Stimulated activated CD8-positive, alpha-beta memory T cell treated with anti-CD3 and anti-CD28 coated beads, Interleukin-15, amount 100 ng/mL, for 1 hour (primary cell): ENCODE measurements around the gene AMMECR1L.
"Not testable (repeated sequence)": the region's sequence is repeated elsewhere in the genome, so short reads cannot be mapped to it uniquely, and the experiment has no call there.

ENCODE experiments used
- DNase-seq: peaks from one replicate; pipeline ENCODE4 v3.0.0-alpha.2; 2020; ENCODE audit warnings: low read depth

Gene AMMECR1L

GRCh38 chr2:127887082-127887775 is 1.5 kb upstream of the AMMECR1L start:
- DNase-seq: no peak

GRCh38 chr2:127886593-127886935 is 808 bp upstream of the AMMECR1L start:
- DNase-seq: not testable (repeated sequence)

- DNase-seq: peak; percentile 11
Measured at GRCh38 chr2:127884861-127885740, 655 bp downstream of the AMMECR1L start.

GRCh38 chr2:127884436-127884835 is 1.3 kb downstream of the AMMECR1L start:
- no peak for DNase-seq

GRCh38 chr2:127879899-127880298 is 5.9 kb downstream of the AMMECR1L start:
- no peak for DNase-seq

- DNase-seq: no peak
Measured at GRCh38 chr2:127877626-127878025, 8.1 kb downstream of the AMMECR1L start.

- no peak for DNase-seq
Measured at GRCh38 chr2:127877136-127877535, 8.6 kb downstream of the AMMECR1L start.

- DNase-seq: no peak
Measured at GRCh38 chr2:127874378-127875269, 11.1 kb downstream of the AMMECR1L start.

- no peak for DNase-seq
Measured at GRCh38 chr2:127873707-127874303, 12.0 kb downstream of the AMMECR1L start.

- no peak for DNase-seq
Measured at GRCh38 chr2:127872354-127872753, 13.4 kb downstream of the AMMECR1L start.

GRCh38 chr2:127865926-127866325 is 19.8 kb downstream of the AMMECR1L start:
- no peak for DNase-seq

GRCh38 chr2:127864877-127865276 is 20.9 kb downstream of the AMMECR1L start:
- DNase-seq: no peak

- no peak for DNase-seq
Measured at GRCh38 chr2:127862228-127862627, 23.5 kb downstream of the AMMECR1L start.

- no peak for DNase-seq
Measured at GRCh38 chr2:127860130-127860529, 25.6 kb downstream of the AMMECR1L start.

GRCh38 chr2:127859712-127860085 is 26.1 kb downstream of the AMMECR1L start:
- peak; percentile 50 for DNase-seq

- no peak for DNase-seq
Measured at GRCh38 chr2:127857265-127857808, 28.4 kb downstream of the AMMECR1L start.

- no peak for DNase-seq
Measured at GRCh38 chr2:127853671-127854070, 32.1 kb downstream of the AMMECR1L start.

- DNase-seq: no peak
Measured at GRCh38 chr2:127852388-127852787, 33.4 kb downstream of the AMMECR1L start.

- no peak for DNase-seq
Measured at GRCh38 chr2:127847931-127848330, 37.8 kb downstream of the AMMECR1L start.

GRCh38 chr2:127844973-127845372 is 40.8 kb downstream of the AMMECR1L start:
- DNase-seq: no peak

GRCh38 chr2:127843677-127844076 is 42.1 kb downstream of the AMMECR1L start:
- DNase-seq: no peak
